Activated T-cell treated with anti-CD3 and anti-CD28 coated beads, Interleukin-2, amount 50 U/mL, for 48 hours (primary cell): ENCODE results near the gene MFGE8.
A peak's percentile ranks its signal among the peaks of the same experiment; 100 is the strongest.
"Not testable (repeated sequence)": the region's sequence is repeated elsewhere in the genome, so short reads cannot be mapped to it uniquely, and the experiment has no call there.

ENCODE experiments used
- DNase-seq, 2 experiments: peaks; one replicate each; pipeline ENCODE4 v3.0.0-alpha.2; 2020

Gene MFGE8

GRCh38 chr15:88913017-88913849 lies at the start of gene MFGE8:
Gene MFGE8 (minus strand): TSS chr15:88913379. CDS start chr15:88913319, 60 bp downstream.
- DNase-seq = peak; percentile 83 to 85

GRCh38 chr15:88959445-88959844 lies 46.3 kb upstream of the MFGE8 start:
- DNase-seq = no peak

GRCh38 chr15:88956906-88957305 lies 43.7 kb upstream of the MFGE8 start:
- no peak for DNase-seq

GRCh38 chr15:88956263-88956662 lies 43.1 kb upstream of the MFGE8 start:
- no peak for DNase-seq

- DNase-seq = no peak
Observed at GRCh38 chr15:88954431-88955277, 41.5 kb upstream of the MFGE8 start.

GRCh38 chr15:88950600-88951160 lies 37.5 kb upstream of the MFGE8 start:
- DNase-seq = no peak

- no peak for DNase-seq
Observed at GRCh38 chr15:88949734-88950400, 36.7 kb upstream of the MFGE8 start.

- no peak for DNase-seq
Observed at GRCh38 chr15:88940110-88940675, 27.0 kb upstream of the MFGE8 start.

- no peak for DNase-seq
Observed at GRCh38 chr15:88939486-88939806, 26.3 kb upstream of the MFGE8 start.

GRCh38 chr15:88938802-88939485 lies 25.8 kb upstream of the MFGE8 start:
- no peak for DNase-seq

- not testable (repeated sequence) for DNase-seq
Observed at GRCh38 chr15:88934449-88934848, 21.3 kb upstream of the MFGE8 start.

- no peak for DNase-seq
Observed at GRCh38 chr15:88932875-88933330, 19.7 kb upstream of the MFGE8 start.

- no peak for DNase-seq
Observed at GRCh38 chr15:88932271-88932874, 19.2 kb upstream of the MFGE8 start.

- DNase-seq = no peak
Observed at GRCh38 chr15:88930579-88930978, 17.4 kb upstream of the MFGE8 start.

GRCh38 chr15:88929358-88930098 lies 16.3 kb upstream of the MFGE8 start:
- not testable (repeated sequence) for DNase-seq

GRCh38 chr15:88928192-88928591 lies 15.0 kb upstream of the MFGE8 start:
- not testable (repeated sequence) for DNase-seq

- not testable (repeated sequence) for DNase-seq
Observed at GRCh38 chr15:88925648-88926047, 12.5 kb upstream of the MFGE8 start.

- DNase-seq = peak; percentile 72 to 74
Observed at GRCh38 chr15:88920892-88921435, 7.8 kb upstream of the MFGE8 start.

GRCh38 chr15:88920186-88920891 lies 7.2 kb upstream of the MFGE8 start:
- DNase-seq = peak; percentile 37 to 43

GRCh38 chr15:88918738-88919137 lies 5.6 kb upstream of the MFGE8 start:
- peak; percentile 60 to 68 for DNase-seq
